Measurements from ENCODE around the gene TP53TG5.

Gene TP53TG5

GRCh38 chr20:45345104-45345936, 32.8 kb downstream of the TP53TG5 start:
- no peak overlapping the region for H2BK15ac ChIP-seq (ENCODE audit: low read length)
- H4K91ac ChIP-seq (ENCODE audit: low read depth, low read length, poor library complexity) = no peak overlapping the region
- H4K8ac ChIP-seq (ENCODE audit: low read depth, low read length) = no peak overlapping the region
- H3K36me3 ChIP-seq (replicated peaks in 1 of 2; ENCODE audit: control insufficient read depth in 2 of 2, insufficient read depth in 2 of 2, low read length in 2 of 2) = no peaks in the 10 kb centered on the region
- DNase-seq (ENCODE audit: low spot score) = no peak
- H2BK120ac ChIP-seq (ENCODE audit: low read depth, low read length) = no peak overlapping the region
- H3K9me3 ChIP-seq (replicated peaks in 1 of 2; ENCODE audit: control insufficient read depth in 2 of 2, insufficient read depth in 1 of 2, low read depth in 1 of 2, low read length in 2 of 2) = no peaks in the 10 kb centered on the region
- no peak overlapping the region for H2AFZ ChIP-seq (ENCODE audit: low read length)
- no CpG with 5 or more reads among the region's 9 CpGs for WGBS, 2 donors (ENCODE audit: extremely low coverage in 2 of 2, insufficient read length in 2 of 2, insufficient replicate concordance in 1 of 2)
- H3K9ac ChIP-seq (ENCODE audit: low read depth, low read length, poor library complexity) = no peak overlapping the region
- no peak overlapping the region for H3K18ac ChIP-seq (ENCODE audit: low read length)
- no peak overlapping the region for H3K4ac ChIP-seq (ENCODE audit: low read length)
- H3K27ac ChIP-seq (replicated peaks; ENCODE audit: low read length) = no peak overlapping the region
- H3K79me1 ChIP-seq (ENCODE audit: low read depth, low read length) = no peaks in the 10 kb centered on the region
- H3K23ac ChIP-seq (ENCODE audit: low read depth, low read length, poor library complexity) = no peak overlapping the region
- no peak overlapping the region for H2BK5ac ChIP-seq (ENCODE audit: low read length)
- no peak overlapping the region for H3K14ac ChIP-seq (ENCODE audit: low read length)
- peaks cover 0 to 32% (median 0%) of the 10 kb centered on the region in 3 experiments for H3K27me3 ChIP-seq (ENCODE audit: control insufficient read depth in 3 of 3, insufficient read depth in 3 of 3, low read depth in 1 of 3, low read length in 3 of 3)
- no peak overlapping the region for H2BK12ac ChIP-seq (ENCODE audit: low read length)
- no peak overlapping the region for H3K4me2 ChIP-seq (ENCODE audit: insufficient read depth, low read length, poor library complexity, severe bottlenecking)
- H3K4me3 ChIP-seq (ENCODE audit: low read length in 2 of 2) = no peak overlapping the region
- peaks cover 46 to 47% of the 10 kb centered on the region in 2 donors for H3K4me1 ChIP-seq (ENCODE audit: control insufficient read depth in 2 of 2, insufficient read depth in 1 of 2, low read depth in 1 of 2, low read length in 2 of 2)
- H2AK5ac ChIP-seq (ENCODE audit: low read depth, low read length) = no peak overlapping the region

- Histone ChIP-seq H3K9me3 (replicated peaks in 1 of 2; ENCODE audit: control insufficient read depth in 2 of 2, insufficient read depth in 1 of 2, low read depth in 1 of 2, low read length in 2 of 2) (no peaks in the 10 kb centered on the region), H3K14ac (ENCODE audit: low read length) (no peak overlapping the region), H4K91ac (ENCODE audit: low read depth, low read length, poor library complexity) (no peak overlapping the region), H3K4me1 (ENCODE audit: control insufficient read depth in 2 of 2, insufficient read depth in 1 of 2, low read depth in 1 of 2, low read length in 2 of 2) (peaks cover 47 to 48% of the 10 kb centered on the region in 2 donors), H2BK5ac (ENCODE audit: low read length) (no peak overlapping the region), H3K18ac (ENCODE audit: low read length) (no peak overlapping the region), H2BK12ac (ENCODE audit: low read length) (no peak overlapping the region), H3K4me2 (ENCODE audit: insufficient read depth, low read length, poor library complexity, severe bottlenecking) (no peak overlapping the region), H3K4ac (ENCODE audit: low read length) (no peak overlapping the region), H2BK15ac (ENCODE audit: low read length) (no peak overlapping the region), H2BK120ac (ENCODE audit: low read depth, low read length) (no peak overlapping the region), H3K79me1 (ENCODE audit: low read depth, low read length) (no peaks in the 10 kb centered on the region), H3K9ac (ENCODE audit: low read depth, low read length, poor library complexity) (no peak overlapping the region), H2AK5ac (ENCODE audit: low read depth, low read length) (no peak overlapping the region), H3K27ac (replicated peaks; ENCODE audit: low read length) (no peak overlapping the region), H2AFZ (ENCODE audit: low read length) (peak overlapping the region; percentile 53), H4K8ac (ENCODE audit: low read depth, low read length) (no peak overlapping the region), H3K23ac (ENCODE audit: low read depth, low read length, poor library complexity) (no peak overlapping the region), H3K27me3 (ENCODE audit: control insufficient read depth in 3 of 3, insufficient read depth in 3 of 3, low read depth in 1 of 3, low read length in 3 of 3) (peaks cover 0 to 28% (median 0%) of the 10 kb centered on the region in 3 experiments), H3K36me3 (replicated peaks in 1 of 2; ENCODE audit: control insufficient read depth in 2 of 2, insufficient read depth in 2 of 2, low read length in 2 of 2) (no peaks in the 10 kb centered on the region), H3K4me3 (ENCODE audit: low read length in 2 of 2) (no peak overlapping the region)
- DNase-seq (ENCODE audit: low spot score) = no peak
- WGBS, 2 donors (ENCODE audit: extremely low coverage in 2 of 2, insufficient read length in 2 of 2, insufficient replicate concordance in 1 of 2) = no CpG with 5 or more reads among the region's 9 CpGs
Measured at GRCh38 chr20:45344168-45344860, 33.8 kb downstream of the TP53TG5 start.

- DNase-seq (ENCODE audit: low spot score) = no peak
- whole genome bisulfite sequencing, 2 donors (ENCODE audit: extremely low coverage in 2 of 2, insufficient read length in 2 of 2, insufficient replicate concordance in 1 of 2) = no CpG with 5 or more reads among the region's 6 CpGs
- no peak overlapping the region for H3K4me3 ChIP-seq (ENCODE audit: low read length in 2 of 2)
Measured at GRCh38 chr20:45343532-45344167, 34.5 kb downstream of the TP53TG5 start.

More at GRCh38 chr20:45343532-45344167, 34.5 kb downstream of the TP53TG5 start:
- Histone ChIP-seq H4K8ac (ENCODE audit: low read depth, low read length) (no peak overlapping the region), H3K4me2 (ENCODE audit: insufficient read depth, low read length, poor library complexity, severe bottlenecking) (no peak overlapping the region), H3K18ac (ENCODE audit: low read length) (no peak overlapping the region), H3K79me1 (ENCODE audit: low read depth, low read length) (no peaks in the 10 kb centered on the region), H3K36me3 (replicated peaks in 1 of 2; ENCODE audit: control insufficient read depth in 2 of 2, insufficient read depth in 2 of 2, low read length in 2 of 2) (no peaks in the 10 kb centered on the region), H2AK5ac (ENCODE audit: low read depth, low read length) (no peak overlapping the region), H4K91ac (ENCODE audit: low read depth, low read length, poor library complexity) (no peak overlapping the region), H2BK120ac (ENCODE audit: low read depth, low read length) (no peak overlapping the region), H2BK15ac (ENCODE audit: low read length) (no peak overlapping the region), H2BK5ac (ENCODE audit: low read length) (no peak overlapping the region), H2BK12ac (ENCODE audit: low read length) (no peak overlapping the region), H3K9ac (ENCODE audit: low read depth, low read length, poor library complexity) (no peak overlapping the region), H3K4me1 (ENCODE audit: control insufficient read depth in 2 of 2, insufficient read depth in 1 of 2, low read depth in 1 of 2, low read length in 2 of 2) (peaks cover 47 to 48% of the 10 kb centered on the region in 2 donors), H3K27ac (replicated peaks; ENCODE audit: low read length) (no peak overlapping the region), H3K23ac (ENCODE audit: low read depth, low read length, poor library complexity) (no peak overlapping the region), H3K4ac (ENCODE audit: low read length) (no peak overlapping the region), H3K14ac (ENCODE audit: low read length) (no peak overlapping the region), H2AFZ (ENCODE audit: low read length) (peak overlapping the region; percentile 80), H3K9me3 (replicated peaks in 1 of 2; ENCODE audit: control insufficient read depth in 2 of 2, insufficient read depth in 1 of 2, low read depth in 1 of 2, low read length in 2 of 2) (no peaks in the 10 kb centered on the region), H3K27me3 (ENCODE audit: control insufficient read depth in 3 of 3, insufficient read depth in 3 of 3, low read depth in 1 of 3, low read length in 3 of 3) (peaks cover 0 to 26% (median 0%) of the 10 kb centered on the region in 3 experiments)
